T-helper 2 cell treated with Interferon-gamma antibody and Interleukin-4, amounts not matched to agents 5 μg/mL and 100 μg/mL, for 36 hours (primary cell): ENCODE data around the gene AGAP9.
"Not testable (repeated sequence)": the region's sequence is repeated elsewhere in the genome, so short reads cannot be mapped to it uniquely, and the experiment has no call there.

Experiments
- DNase-seq: peaks from one replicate; pipeline ENCODE4 v3.0.0; 2021; ENCODE audit warnings: low spot score
- H3K27ac Mint-ChIP-seq: one replicate; pipeline ENCODE4 v1.8.0; 2021; ENCODE audit warnings: mild to moderate bottlenecking, mixed read lengths
- H3K27me3 Mint-ChIP-seq: one replicate; pipeline ENCODE4 v1.8.0; 2021; ENCODE audit warnings: low read depth, mixed read lengths
- H3K36me3 Mint-ChIP-seq: one replicate; pipeline ENCODE4 v1.8.0; 2021; ENCODE audit warnings: low read depth, mixed read lengths
- H3K4me1 Mint-ChIP-seq: one replicate; pipeline ENCODE4 v1.8.0; 2021; ENCODE audit warnings: low read depth, mixed read lengths
- H3K4me3 Mint-ChIP-seq: one replicate; pipeline ENCODE4 v1.8.0; 2022; ENCODE audit warnings: mild to moderate bottlenecking, moderate library complexity, mixed read lengths
- H3K9me3 Mint-ChIP-seq: one replicate; pipeline ENCODE4 v1.8.0; 2021; ENCODE audit warnings: mixed read lengths

AGAP9 gene

DNA sequence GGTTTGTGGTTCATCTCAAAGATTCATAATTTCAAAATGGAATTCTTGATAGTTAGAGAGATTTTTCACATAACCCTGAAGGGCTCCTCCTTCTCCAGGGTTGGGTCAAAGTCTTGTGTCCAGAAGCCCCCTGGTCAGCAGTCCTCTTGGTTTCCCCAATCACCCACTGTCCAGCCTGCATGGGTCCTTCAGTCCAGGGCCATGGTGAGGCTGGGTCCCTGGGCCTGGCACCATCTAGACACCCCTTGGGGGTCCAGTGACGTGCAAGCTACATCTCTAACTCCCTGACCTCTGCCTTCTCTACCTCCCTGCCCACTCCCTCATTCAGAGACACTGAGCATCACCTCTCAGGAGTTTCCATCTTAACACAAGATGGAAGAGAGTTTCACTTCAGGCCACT is 65.6 kb downstream of the AGAP9 start:
- Mint-ChIP-seq H3K36me3 (no peaks in the 10 kb centered on the region), H3K4me1 (peaks cover 24% of the 10 kb centered on the region), H3K4me3 (no peak overlapping the region), H3K9me3 (no peaks in the 10 kb centered on the region), H3K27ac (no peak overlapping the region), H3K27me3 (peaks cover 4% of the 10 kb centered on the region)
- DNase-seq, result no peak

DNA sequence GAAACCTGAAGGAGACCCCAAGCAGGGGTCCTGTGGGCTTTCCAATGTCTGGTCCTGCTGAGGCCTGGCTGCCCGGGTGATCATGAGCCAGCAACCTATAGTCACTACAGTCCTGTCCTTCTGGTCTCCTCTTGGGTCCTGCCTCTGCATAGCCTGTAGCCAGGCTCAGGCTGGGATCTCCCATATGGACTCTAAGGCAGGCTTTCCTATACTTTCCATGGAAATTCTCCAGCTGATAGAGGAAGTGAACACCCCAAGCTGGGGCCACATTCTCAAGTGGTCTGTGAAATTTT is 66.0 kb downstream of the AGAP9 start:
- peaks cover 4% of the 10 kb centered on the region for H3K27me3 Mint-ChIP-seq

DNA sequence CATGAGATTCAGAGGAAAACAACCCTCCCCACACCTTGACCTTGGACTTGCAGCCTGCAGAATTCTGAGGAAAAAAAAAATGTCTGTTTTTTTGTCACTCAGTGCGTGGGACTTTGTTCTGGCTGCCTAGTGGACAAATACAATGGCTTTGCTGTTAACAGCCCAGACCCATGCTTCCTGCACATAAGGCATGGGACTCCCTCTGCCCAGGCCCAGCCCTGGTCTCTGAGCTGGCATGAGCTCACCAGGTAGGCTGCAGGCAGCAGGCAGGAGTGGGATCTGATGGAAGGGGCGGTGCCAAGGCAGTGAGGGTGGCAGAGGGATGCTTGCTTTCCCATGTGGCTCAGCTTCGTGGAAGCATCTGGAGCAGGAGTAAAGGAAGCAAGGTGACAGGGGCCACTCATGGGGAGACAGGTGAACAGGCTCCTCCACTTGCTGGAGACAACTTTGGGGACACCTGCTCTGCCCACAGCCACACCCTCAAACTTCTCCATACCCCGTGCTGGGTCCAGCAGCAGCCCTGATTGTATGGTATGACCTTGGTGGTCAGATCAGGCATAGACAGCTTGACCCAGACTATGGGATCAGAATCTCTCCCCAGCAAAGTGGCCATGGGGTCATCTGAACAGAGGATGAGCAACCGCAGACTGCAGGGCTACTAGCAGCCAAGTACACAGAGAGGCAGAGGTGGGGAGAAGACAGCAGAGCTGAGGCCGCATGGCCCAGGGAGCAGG is 66.5 kb downstream of the AGAP9 start:
- H3K4me3 Mint-ChIP-seq, result no peak overlapping the region
- peaks cover 24% of the 10 kb centered on the region for H3K4me1 Mint-ChIP-seq
- no peak for DNase-seq
- no peaks in the 10 kb centered on the region for H3K9me3 Mint-ChIP-seq
- no peaks in the 10 kb centered on the region for H3K36me3 Mint-ChIP-seq
- no peak overlapping the region for H3K27ac Mint-ChIP-seq
- peaks cover 4% of the 10 kb centered on the region for H3K27me3 Mint-ChIP-seq

More for the DNA sequence above, 66.0 kb downstream of the AGAP9 start:
- Mint-ChIP-seq H3K4me1 (peaks cover 24% of the 10 kb centered on the region), H3K4me3 (no peak overlapping the region), H3K9me3 (no peaks in the 10 kb centered on the region), H3K27ac (no peak overlapping the region), H3K36me3 (no peaks in the 10 kb centered on the region)
- DNase-seq, result no peak

DNA sequence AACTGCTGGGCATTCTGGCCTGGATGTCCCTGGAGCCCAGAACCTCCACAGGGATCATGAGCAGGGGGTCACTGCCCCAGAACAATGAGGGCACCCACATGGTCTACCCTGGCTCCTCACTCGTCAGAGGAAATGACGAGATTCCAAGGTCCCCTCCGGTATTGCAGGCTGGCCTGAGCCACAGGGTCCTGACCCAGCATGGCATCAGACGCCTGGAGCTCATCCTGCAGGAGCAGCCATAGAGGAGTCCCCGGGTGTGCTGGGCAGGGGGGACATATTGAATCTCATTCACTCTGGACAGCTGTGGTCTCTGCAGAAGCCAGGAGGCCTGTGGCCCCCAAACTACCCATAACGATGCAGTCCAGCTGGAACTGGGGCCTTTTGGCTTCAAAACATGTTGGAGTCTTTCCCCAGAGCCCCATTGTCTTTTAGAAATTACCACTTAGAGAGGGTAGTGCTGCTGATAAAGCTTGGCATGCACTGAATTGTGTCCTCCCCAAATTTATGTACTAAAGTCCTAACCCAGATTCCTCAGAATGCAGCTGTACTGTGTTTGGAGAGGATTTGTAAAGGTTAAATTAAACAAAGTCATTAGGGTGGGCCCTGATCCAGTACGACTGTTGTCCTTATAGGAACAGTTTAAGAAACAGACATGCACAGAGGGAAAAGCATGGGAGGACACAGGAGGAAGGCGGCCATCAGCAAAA is 67.2 kb downstream of the AGAP9 start:
- Mint-ChIP-seq H3K36me3 (no peaks in the 10 kb centered on the region), H3K27ac (no peak overlapping the region), H3K4me3 (no peak overlapping the region), H3K4me1 (peaks cover 22% of the 10 kb centered on the region), H3K27me3 (peaks cover 4% of the 10 kb centered on the region), H3K9me3 (no peaks in the 10 kb centered on the region)
- DNase-seq, result no peak

DNA sequence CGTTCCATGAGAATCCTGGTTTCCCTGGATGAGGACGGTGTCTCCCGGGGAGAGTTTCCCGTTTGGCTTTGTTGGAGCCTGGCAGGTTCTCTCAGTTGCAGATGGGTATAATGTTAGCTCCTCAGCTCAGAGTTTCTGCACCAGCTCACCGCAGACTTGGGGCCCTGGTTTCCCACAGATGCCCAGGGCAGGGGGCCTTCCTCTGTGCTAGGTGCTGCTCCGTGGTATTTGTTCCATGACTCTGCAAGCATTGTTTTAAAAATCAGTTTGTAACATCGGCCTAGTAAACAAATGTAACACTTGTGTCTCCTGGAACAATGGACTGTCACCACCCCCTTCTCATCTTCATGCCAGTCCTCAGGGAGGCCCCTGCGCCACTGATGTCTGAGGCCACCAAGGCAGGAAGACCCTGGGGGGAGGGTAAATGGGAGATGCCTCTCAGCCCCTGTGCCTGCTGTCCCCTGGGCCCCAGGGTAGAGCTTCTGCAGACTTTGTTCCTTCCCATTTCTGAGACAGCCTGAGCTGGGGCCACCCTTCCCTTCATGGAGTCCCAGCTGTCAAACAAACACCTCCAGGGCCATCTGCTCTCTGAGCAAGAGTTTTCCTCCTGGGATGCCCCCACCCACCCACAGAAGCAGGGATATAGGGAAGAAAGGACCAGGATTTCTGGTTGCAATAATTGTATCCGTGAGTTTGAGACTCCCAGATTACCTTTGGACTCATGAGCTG is 67.9 kb downstream of the AGAP9 start:
- not testable (repeated sequence) for H3K36me3 Mint-ChIP-seq, H3K27me3 Mint-ChIP-seq, H3K4me3 Mint-ChIP-seq, DNase-seq, H3K27ac Mint-ChIP-seq, H3K9me3 Mint-ChIP-seq
- peaks cover 19% of the 10 kb centered on the region for H3K4me1 Mint-ChIP-seq

DNA sequence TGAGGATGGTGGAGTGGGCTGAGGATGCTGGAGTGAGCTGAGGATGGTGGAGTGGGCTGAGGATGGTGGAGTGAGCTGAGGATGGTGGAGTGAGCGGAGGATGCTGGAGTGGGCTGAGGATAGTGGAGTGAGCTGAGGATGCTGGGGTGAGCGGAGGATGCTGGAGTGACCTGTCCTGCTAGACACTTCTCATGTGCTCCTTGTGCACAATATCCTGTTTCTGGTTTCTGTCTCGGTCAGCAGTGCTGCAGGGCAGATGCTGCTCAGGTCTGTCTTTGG is 68.7 kb downstream of the AGAP9 start:
- H3K27me3 Mint-ChIP-seq, result peaks cover 4% of the 10 kb centered on the region

DNA sequence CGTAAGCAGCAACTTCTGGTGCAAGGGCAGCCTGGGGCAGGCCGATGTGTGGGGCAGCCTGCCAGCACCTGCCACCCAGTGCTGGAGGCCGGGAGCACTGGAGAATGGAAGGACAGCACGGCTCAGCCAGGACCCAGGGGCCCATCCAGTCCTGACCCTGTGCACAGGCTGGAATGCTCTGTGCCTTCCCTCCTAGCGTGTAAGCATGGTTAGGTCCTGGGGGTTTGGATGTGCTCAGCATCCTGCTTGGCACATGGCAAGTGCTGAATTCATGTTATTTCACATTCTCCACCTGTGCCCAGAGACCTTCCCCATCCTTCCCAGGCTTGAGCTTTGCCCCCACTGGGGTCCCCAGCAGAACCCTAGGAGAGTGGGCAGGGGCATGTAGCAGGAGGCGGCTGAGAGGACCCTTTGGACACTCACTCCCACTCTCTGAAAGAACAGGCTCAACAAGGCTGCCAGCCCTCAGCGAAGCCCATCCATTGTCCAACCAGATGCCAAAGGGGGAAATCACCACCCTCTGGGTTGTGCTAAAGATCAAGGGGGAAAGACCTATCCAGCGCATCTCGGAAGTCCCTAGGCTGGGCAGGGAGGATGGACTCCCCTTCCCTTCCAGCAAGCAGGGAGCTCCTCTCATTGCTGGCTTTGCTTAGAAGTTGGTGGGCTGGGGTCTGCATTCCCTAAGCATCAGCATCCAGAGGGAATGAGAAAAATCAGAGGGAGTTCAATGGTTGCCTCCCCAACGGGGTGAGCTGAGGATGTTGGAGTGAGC is 69.2 kb downstream of the AGAP9 start:
- no peak overlapping the region for H3K4me3 Mint-ChIP-seq
- no peak overlapping the region for H3K27ac Mint-ChIP-seq
- H3K36me3 Mint-ChIP-seq, result no peaks in the 10 kb centered on the region
- no peaks in the 10 kb centered on the region for H3K9me3 Mint-ChIP-seq
- peaks cover 19% of the 10 kb centered on the region for H3K4me1 Mint-ChIP-seq
- peaks cover 4% of the 10 kb centered on the region for H3K27me3 Mint-ChIP-seq
- DNase-seq, result no peak

More for the DNA sequence above, 68.7 kb downstream of the AGAP9 start:
- DNase-seq, result no peak
- H3K36me3 Mint-ChIP-seq, result no peaks in the 10 kb centered on the region
- H3K4me3 Mint-ChIP-seq, result no peak overlapping the region
- peaks cover 19% of the 10 kb centered on the region for H3K4me1 Mint-ChIP-seq
- H3K9me3 Mint-ChIP-seq, result no peaks in the 10 kb centered on the region
- no peak overlapping the region for H3K27ac Mint-ChIP-seq

DNA sequence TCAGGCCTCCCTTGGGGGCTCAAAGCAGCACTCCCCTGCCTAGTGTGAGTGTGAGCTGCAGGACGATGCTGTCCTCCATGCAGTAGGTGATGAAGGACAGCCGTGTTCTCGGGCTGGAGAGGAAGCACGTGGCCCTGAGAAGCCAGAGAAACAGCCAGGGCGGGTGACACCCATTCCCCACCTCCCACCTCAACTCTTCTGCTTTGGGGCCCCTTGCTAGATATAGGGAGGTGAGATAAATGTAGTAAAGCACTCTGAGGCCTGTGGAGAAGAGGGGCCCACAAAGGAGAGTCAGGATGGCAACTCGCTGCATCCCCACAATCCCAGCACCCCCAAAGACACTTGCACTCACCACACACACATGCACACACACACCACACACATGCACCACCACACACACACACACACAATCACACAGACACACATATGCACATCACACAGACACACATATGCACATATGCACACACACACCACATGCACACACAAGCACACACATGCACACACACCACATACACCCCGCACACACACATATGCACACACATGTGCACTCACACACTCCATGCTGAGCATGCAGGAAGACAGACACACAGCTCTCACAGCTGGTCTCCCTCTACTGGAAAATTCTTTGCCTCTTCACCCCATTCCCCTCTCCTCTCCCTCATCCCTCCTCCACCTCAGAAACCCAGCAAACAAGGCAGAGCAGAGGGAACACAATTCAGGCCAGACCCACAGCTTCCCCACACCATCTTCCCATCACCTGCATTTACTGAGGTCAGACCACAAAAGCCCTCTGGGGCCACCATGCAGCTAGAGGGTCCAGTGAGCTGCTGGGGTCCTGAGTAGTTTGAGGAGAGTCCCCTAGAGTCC is 70.1 kb downstream of the AGAP9 start:
- no peak overlapping the region for H3K27ac Mint-ChIP-seq
- no peaks in the 10 kb centered on the region for H3K36me3 Mint-ChIP-seq
- H3K27me3 Mint-ChIP-seq, result peaks cover 4% of the 10 kb centered on the region
- DNase-seq, result no peak
- no peaks in the 10 kb centered on the region for H3K9me3 Mint-ChIP-seq
- H3K4me1 Mint-ChIP-seq, result peaks cover 22% of the 10 kb centered on the region
- H3K4me3 Mint-ChIP-seq, result no peak overlapping the region

DNA sequence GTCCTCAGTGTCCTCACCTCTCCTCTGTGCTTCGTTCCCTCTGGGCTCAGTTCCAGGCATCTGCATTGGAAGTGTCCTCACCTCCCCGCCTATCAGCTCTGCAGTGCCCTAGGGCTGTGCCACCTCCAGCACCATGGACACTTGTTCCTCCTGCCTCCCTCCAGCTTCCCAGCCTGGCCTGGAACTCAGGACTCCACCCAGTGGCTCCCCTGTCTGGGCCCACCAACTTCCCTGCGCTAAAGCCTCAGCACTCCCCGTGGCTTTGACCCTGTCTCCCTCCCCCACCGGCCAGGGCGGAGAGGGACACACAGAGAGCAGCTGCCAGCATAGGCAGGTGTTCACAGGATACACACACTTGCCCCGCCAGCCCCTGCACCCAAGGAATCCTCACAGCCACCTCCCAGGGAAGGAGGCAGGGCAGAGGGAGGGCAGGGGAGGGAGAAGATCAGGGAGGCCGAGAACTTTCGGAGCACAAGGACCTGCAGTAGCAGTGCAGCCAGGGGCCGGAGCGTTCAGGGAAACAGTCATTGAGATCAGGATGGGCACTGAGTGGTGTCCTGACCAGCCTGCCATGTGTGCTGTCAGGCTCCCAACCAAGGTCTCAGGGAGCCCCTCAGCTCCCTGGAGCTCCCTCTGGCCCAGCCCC is 70.8 kb downstream of the AGAP9 start:
- Mint-ChIP-seq H3K36me3 (no peaks in the 10 kb centered on the region), H3K4me1 (peaks cover 30% of the 10 kb centered on the region), H3K9me3 (no peaks in the 10 kb centered on the region), H3K4me3 (no peak overlapping the region), H3K27me3 (peaks cover 4% of the 10 kb centered on the region), H3K27ac (no peak overlapping the region)
- DNase-seq, result no peak

DNA sequence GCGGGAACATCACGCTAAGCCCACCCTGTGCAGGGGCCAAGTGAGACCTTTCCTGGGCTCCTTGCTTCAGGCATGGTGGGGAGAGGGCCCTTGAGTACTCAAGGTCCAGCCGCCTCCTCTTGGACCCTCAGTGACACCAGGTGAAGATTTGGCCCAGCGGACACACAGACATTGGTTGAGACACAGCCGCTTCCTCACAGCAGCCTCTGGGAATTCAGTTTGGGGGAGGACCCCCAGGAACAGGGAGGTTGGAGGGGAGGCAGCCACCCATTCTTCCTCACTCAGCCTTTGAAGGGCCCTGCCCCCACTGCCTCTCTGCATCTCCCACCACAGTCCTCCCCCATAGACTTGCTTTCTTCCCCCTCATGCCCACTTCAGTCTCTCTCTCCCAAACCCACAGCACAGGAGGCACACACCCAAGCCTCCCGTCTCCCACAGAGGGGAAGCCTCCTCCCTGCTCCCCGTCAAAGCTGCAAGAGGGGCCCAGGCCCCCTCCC is 71.4 kb downstream of the AGAP9 start:
- Mint-ChIP-seq H3K4me1 (peaks cover 30% of the 10 kb centered on the region), H3K4me3 (no peak overlapping the region), H3K9me3 (no peaks in the 10 kb centered on the region), H3K27me3 (peaks cover 4% of the 10 kb centered on the region), H3K27ac (no peak overlapping the region), H3K36me3 (no peaks in the 10 kb centered on the region)
- DNase-seq, result no peak
